ENCODE results near the gene RABGAP1L.

Gene RABGAP1L

GRCh38 chr1:174743654-174744561, 584.6 kb downstream of the RABGAP1L start:
- peak; percentile 31 for DNase-seq (ENCODE audit: extremely low spot score)
- peak; percentile 56 for TF ChIP-seq CTCF (IDR thresholded peaks at IDR 0.05; ENCODE audit: control extremely low read depth, extremely low read depth, low read depth, missing control alignments)
- ChIA-PET CTCF (interaction anchor here (0.7 to 9.3 kb wide), 12 partner anchors 11 to 1314 kb away, joined by 3 to 101 read pairs (median 4); no protein-coding TSS in a partner anchor), POLR2A (no interaction called here)

GRCh38 chr1:174744886-174745285, 585.6 kb downstream of the RABGAP1L start:
- no peak for TF ChIP-seq CTCF (IDR thresholded peaks at IDR 0.05; ENCODE audit: control extremely low read depth, extremely low read depth, low read depth, missing control alignments)

GRCh38 chr1:174746024-174746808, 586.9 kb downstream of the RABGAP1L start:
- POLR2A ChIA-PET = no interaction called here

More at GRCh38 chr1:174744886-174745285, 585.6 kb downstream of the RABGAP1L start:
- no peak for DNase-seq (ENCODE audit: extremely low spot score)
- POLR2A ChIA-PET = no interaction called here
- CTCF ChIA-PET = interaction anchor here (0.8 to 9.3 kb wide), 7 partner anchors 44 to 1315 kb away, joined by 3 to 101 read pairs (median 3); no protein-coding TSS in a partner anchor

GRCh38 chr1:174747613-174748012, 588.3 kb downstream of the RABGAP1L start:
- CTCF ChIA-PET = interaction anchor here (0.9 to 9.3 kb wide), 4 partner anchors 11 to 529 kb away, joined by 3 to 101 read pairs (median 4); no protein-coding TSS in a partner anchor
- POLR2A ChIA-PET = interaction anchor here (0.7 kb wide), 1 partner anchor 468 kb away, joined by 6 read pairs; no protein-coding TSS in a partner anchor
- no peak for DNase-seq (ENCODE audit: extremely low spot score)
- no peak for TF ChIP-seq CTCF (IDR thresholded peaks at IDR 0.05; ENCODE audit: control extremely low read depth, extremely low read depth, low read depth, missing control alignments)

More at GRCh38 chr1:174746024-174746808, 586.9 kb downstream of the RABGAP1L start:
- TF ChIP-seq CTCF (IDR thresholded peaks at IDR 0.05; ENCODE audit: control extremely low read depth, extremely low read depth, low read depth, missing control alignments) = no peak
- CTCF ChIA-PET = interaction anchor here (0.9 to 9.3 kb wide), 8 partner anchors 10 to 1316 kb away, joined by 3 to 101 read pairs (median 3); no protein-coding TSS in a partner anchor
- DNase-seq (ENCODE audit: extremely low spot score) = no peak

- TF ChIP-seq CTCF (IDR thresholded peaks at IDR 0.05; ENCODE audit: control extremely low read depth, extremely low read depth, low read depth, missing control alignments) = no peak
- POLR2A ChIA-PET = no interaction called here
- CTCF ChIA-PET = interaction anchor here (1.0 to 9.3 kb wide), 2 partner anchors 24 to 486 kb away, joined by 3 to 101 read pairs; no protein-coding TSS in a partner anchor
- no peak for DNase-seq (ENCODE audit: extremely low spot score)
Observed at GRCh38 chr1:174748586-174748985, 589.3 kb downstream of the RABGAP1L start.

GRCh38 chr1:174753131-174753530, 593.8 kb downstream of the RABGAP1L start:
- POLR2A ChIA-PET = no interaction called here
- DNase-seq (ENCODE audit: extremely low spot score) = no peak
- CTCF ChIA-PET = no interaction called here
- no peak for TF ChIP-seq CTCF (IDR thresholded peaks at IDR 0.05; ENCODE audit: control extremely low read depth, extremely low read depth, low read depth, missing control alignments)
